UCSD-AML1 (cell line): ENCODE results near the gene POLR3A.
"Not testable (repeated sequence)": the region's sequence is repeated elsewhere in the genome, so short reads cannot be mapped to it uniquely, and the experiment has no call there.

Source experiments
- DNase-seq: peaks from one replicate; lab custom pipeline; 2025; ENCODE audit not compliant: unreplicated experiment; lab: John Stamatoyannopoulos, UW

The POLR3A gene

DNA sequence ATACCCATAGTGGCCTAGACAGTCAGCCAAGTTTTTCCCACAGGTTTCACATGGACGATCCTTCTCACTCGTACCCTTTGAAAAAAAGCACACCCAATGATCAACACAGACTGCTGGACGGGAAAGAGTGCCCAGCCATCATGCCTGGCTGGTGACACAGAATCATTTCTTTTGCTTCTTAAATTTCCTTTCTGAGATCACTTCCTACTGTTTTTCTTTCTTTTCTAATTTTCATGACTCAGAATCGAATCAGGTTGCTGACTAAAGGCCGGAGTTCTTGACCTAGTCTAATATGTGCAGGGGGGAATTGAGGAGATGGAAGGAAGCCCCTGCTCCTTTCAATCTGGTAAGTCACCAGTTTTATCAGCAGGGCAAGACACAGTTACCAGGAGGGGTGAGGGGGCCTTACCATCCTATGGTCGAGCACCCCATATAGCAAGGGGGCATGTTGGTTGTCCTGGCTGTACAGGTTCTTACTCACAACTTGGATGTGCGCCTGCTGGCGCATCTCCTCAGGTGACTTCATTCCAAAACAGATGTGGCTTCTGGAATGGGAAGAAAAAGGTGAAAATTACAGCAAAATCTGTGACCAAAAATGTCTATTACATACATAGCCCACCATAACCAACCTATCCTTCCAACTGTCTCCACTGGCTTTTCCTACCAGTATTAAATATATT is 3.5 kb downstream of the POLR3A start:
- DNase-seq: no peak

- DNase-seq: no peak
Observed at GRCh38 chr10:78023741-78024140, 5.6 kb downstream of the POLR3A start.

- no peak for DNase-seq
Observed at GRCh38 chr10:78021201-78021600, 8.1 kb downstream of the POLR3A start.

GRCh38 chr10:78019264-78019663 is 10.1 kb downstream of the POLR3A start:
- no peak for DNase-seq

GRCh38 chr10:78017856-78018255 is 11.5 kb downstream of the POLR3A start:
- DNase-seq: no peak

GRCh38 chr10:78015546-78015945 is 13.8 kb downstream of the POLR3A start:
- no peak for DNase-seq

- no peak for DNase-seq
Observed at GRCh38 chr10:78013564-78013963, 15.8 kb downstream of the POLR3A start.

DNA sequence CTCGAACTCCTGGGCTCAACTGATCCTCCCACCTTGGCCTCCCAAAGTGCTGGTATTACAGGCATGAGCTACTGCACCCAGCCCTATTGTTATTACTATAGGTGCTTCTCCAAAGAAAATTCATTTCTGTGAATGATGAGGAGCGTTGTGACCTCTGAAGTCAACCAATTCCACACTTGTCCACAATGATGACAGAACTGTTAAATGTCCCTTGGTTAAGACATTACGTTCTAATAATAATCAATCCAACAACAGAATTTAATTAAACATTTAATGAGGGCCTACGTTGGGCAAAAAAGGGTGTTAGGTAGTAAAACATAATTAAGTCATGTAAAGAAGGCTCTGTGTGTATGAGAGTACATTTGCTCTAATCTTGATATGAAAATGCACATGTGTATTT is 18.2 kb downstream of the POLR3A start:
- DNase-seq: no peak

DNA sequence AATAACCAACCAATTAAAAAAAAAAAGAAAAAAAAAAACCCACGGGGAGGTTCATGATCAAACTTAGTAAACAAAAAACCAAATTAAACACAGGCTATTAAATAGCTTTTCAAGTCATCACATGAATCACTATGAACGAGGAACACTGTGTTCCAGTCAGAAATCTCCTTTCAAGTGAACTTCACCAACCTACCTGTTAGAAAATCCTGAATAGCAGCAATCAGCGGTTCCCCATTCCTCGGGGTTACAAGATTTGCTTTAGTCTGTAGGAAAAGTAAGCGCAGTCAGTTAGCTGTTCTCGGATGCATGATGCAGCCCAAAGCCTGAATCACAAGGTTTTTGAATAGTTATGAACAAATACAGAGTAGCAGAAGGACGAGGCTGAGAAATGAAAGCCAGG is 19.0 kb downstream of the POLR3A start:
- DNase-seq: no peak

DNA sequence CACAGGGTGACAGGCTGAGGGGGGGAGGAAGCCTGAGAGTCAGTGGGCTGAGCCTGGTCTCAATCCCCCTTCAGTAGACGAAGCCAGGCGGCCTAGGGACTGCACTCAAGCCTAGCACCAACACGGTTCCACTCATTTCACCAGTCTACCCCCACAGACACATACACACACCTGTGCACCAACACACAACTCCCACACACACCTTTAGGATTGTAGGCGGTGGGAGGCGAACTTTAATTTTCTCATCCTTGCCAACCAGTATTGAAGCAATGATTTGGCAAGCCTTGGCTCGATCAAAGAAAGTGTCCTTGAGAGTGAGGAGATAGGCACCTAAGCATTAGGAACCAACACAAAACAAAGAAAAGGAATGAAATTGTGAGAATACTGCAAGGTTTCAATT is 19.7 kb downstream of the POLR3A start:
- DNase-seq: no peak

DNA sequence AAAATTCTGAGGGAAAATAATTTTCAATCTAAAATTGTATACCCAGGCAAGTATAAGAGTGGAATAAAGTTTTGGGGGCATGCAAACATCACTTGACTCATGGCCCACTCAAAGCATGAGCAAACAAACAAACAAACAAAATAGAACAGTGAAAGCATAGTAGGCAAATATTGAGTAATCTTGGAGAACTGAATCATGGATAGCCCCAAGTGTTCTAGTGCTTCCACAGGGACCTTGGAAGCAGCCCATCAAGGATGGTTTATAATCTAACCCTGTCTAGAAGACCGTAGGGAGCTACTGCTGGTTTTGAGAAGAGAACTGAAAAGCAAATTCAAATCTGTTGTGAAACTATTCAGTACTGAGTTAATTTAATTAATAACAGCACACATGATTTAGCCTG is 22.1 kb downstream of the POLR3A start:
- DNase-seq: no peak

DNA sequence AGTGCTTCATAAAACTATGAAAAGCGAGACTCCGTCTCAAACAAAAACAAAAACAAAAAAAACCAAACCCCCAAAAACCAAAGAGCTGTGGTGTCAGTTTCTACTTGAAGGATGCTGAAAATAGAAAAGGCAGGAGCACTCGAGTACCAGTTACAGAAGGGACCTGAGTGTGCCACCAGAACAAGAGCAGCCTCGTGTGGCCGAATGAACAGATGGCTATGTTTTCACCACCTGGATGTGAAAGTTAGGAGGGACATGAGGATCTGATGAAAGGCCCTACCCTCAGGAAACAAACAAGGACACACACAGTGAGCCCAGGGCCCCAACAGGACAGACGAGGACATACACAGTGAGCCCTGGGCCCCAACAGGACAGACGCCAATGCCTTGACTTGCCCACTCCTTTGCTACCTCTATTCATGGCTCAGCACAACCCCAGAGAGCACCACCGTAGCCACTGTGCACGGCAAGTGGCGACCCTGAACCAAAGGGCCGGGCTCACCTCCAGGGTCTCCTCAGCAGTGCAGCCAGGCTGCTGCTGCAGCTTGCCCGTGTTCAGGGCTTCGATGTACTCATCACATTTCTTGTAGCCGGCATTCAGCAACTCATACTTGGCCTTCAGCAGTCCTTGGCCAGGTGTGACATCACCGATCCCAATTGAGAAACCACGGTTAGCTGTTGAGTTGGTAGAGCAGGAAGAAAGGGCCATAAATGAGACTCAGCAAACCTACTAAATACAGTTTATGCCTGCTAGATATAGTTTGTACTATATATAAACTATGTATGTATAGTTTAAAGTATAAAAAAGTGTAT is 24.9 kb downstream of the POLR3A start:
- DNase-seq: no peak

DNA sequence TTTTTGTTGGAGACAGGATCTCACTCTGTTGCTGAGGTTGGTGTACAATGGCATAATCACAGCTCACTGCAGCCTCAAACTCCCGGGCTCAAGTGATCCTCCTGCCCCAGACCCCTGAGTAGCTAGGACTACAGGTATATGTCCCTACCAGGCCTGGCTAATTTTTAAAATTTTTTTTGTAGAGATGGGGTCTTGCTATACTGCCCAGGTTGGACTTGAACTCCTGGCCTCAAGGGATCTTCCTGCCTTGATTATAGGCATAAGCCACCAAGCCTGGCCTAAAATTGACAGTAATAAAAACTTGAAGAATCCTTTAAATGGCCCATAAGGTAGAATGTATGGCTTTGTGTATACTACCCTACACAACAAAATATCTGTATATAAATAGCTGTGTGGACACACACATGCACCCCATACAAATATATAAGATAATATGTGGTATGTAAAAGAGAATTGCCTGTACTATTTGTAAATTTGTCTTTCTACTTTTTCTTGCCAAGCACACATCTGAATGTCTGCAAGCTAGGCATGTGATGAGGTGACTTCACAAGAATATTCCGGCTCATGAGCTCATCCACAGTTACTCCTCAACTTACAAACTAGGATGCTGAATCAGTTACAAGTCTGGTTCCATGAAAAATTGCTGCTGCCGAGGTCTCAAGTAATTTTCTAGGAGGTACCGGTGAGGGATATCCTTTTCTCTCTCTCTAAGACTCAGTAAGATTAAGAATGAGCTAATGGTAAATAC is 26.6 kb downstream of the POLR3A start:
- DNase-seq: no peak

DNA sequence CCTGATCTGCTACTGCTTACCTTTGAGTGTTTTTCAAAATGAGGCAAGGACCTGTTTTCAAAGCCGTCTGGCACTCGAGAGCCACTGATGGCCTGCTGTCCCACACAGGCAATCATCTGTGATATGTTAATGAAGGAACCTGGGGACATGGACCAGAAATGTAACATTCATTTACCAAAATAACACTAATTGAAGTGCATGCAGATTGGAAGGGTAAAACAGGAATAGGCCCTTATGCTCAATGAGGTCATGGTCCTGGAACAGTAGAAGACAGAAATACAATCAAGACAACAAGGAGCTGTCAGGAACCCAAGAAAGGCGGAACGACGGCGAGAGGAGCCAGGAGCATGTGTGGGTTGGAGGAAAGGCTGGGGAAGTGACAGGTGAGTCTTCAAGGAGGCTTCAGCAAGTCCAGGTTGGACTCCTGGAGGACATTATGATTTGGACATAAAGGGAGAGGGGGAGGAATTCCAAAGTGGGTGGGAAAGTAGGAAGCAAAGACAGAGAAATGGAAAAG is 28.3 kb downstream of the POLR3A start:
- no peak for DNase-seq

DNA sequence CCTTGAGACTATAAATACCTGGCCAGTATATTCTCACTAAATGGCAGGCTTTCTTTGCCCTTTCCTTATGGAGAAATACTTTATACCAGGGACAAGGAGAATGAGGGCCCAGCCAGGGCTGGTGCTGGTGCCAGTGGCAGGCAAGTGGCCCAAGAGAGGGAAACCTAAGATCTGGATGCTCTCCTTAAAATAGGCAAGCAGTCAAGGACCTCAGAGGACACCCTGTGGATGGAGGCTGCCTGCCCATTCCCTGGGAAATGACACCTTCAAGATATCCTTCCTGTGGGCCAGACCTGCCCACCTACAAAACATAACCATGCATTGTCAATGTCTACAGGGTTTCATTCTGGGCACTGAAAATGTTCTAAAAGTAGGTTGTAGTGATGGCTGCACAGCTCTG is 29.1 kb downstream of the POLR3A start:
- DNase-seq: no peak

DNA sequence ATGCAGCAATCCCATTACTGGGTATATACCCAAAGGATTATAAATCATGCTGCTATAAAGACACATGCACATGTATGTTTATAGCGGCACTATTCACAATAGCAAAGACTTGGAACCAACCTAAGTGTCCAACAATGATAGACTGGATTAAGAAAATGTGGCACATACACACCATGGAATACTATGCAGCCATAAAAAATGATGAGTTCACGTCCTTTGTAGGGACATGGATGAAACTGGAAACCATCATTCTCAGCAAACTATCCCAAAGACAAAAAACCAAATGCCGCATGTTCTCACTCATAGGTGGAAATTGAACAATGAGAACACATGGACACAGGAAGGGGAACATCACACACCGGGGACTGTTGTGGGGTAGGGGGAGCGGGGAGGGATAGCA is 30.5 kb downstream of the POLR3A start:
- DNase-seq: not testable (repeated sequence)

DNA sequence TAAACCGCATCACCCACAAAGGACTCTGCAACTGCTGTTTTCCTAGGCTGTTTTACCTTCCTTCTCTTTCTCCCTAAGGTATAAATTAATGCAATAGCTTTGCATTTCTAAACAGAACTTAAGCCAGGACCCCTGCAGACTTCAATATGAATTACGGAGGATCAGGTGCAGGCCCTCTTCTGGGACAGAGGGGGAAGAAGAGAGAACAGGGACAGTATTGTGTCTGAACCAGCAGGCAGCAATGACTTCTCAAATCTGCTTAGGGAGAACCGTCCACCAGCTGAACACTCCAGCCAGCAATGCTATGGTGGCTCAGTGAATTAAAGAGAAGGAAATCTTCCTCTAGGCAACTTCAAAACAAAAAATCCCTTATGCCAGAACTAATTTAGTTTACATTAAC is 35.7 kb downstream of the POLR3A start:
- no peak for DNase-seq

- DNase-seq: no peak
Observed at GRCh38 chr10:77989081-77989724, 40.1 kb downstream of the POLR3A start.

DNA sequence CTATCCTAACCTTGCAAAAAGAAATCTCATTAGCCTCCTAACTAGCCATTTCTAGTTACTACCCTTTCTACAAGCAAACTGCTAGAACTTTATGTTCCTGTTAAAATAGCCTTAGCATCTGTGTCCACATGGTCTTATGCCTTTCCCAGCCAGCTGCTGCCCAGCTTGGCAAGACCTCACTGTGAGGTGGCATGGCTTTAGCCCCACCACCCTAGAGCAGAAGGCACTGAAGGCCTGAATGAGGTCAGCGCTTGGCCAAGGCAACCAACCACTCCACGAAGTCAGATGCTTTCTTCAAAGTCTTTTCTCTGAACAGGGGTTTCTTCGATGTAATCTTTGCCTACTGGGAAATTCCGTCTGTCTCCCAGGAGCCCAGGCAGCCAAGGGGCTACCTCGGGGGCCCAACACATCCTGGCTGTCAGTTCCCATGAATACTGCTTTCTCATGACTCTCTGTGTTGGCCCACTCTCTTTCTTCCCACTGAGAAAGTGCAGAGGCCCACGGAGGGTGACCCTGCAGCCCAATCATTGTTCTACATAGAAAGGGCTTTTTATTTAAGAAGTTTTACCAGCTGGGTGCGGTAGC is 41.6 kb downstream of the POLR3A start:
- DNase-seq: no peak

DNA sequence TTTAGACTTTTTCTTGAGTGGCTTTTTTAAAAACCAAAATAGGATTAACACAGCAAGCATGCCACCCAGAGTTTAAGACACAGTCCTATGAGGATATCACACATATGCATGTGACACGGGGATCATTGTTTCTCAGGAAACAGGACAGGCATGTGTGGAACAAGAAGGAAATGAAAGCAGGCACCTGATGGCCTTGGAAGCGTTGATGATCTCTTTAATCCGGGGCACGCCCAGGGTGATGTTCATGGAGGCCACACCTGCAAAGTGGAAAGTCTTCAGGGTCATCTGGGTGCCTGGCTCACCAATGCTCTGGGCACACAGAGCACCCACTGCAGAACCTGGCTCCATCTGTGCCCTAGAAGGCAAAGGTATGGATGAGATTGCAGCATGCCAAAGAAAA is 44.3 kb downstream of the POLR3A start:
- DNase-seq: no peak
